Right ventricle myocardium inferior (tissue), 1 donor: ENCODE measurements around the gene FBXL19. TPM values are rescaled to one million over a fixed set of nuclear protein-coding genes. Genes with fewer than 3 reads are reported as not detected.

ENCODE experiments used
- ATAC-seq: fragments of 200-7000 bp; cut with Tn5 transposase; one replicate; pipeline ENCODE4 v1.9.1; 2020; ENCODE audit warnings: mild to moderate bottlenecking, moderate library complexity
- DNase-seq: peaks from one replicate; pipeline ENCODE4 v3.0.0; 2021; ENCODE audit errors: missing footprints
- intact Hi-C: fragments of 100-400 bp; cut with DNase I; formaldehyde crosslinking; loops from one replicate; pipeline ENCODE4 v1.11.0; 2022
- total RNA-seq: library from RNA; stranded (reverse); fragmentation: NEBNext Ultra II Directional; extraction: Animal tissue kit (Norgen Biotek cat#: 25700); gene quantifications from one replicate; pipeline ENCODE4 v1.2.1, GENCODE V29; 2021
- donor health status: DM: no; HTN: yes; CAD: no; lungs with severe emphysema.

FBXL19 gene
- total RNA-seq, 1 donor from 2014 or later = 6.3 TPM

DNA sequence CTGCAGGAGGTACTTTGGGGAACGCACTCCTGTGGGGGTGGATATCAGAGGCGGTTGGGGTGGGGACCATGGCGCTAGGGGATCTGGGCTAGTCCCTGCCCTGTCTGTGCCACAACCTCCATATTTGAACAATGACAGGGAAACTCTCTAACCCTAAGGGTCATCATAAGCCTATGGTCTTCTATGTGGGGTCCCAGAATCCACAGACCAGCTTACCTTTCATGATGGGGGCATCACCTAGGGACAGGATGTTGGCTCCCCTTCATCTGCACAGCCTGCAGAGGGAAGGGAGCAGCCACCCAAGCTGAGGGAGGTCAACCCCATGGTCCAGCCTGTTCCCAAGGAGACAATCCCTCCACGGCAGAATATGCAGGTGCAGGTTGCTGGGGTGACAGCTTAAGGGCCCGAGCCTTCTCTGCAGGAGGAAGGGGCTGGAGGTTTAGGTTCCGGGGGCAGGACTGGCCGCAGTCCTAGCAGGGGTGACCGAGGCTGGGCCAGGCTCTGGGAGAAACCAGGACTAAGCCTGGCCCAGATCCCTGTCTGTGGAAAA lies 27.2 kb downstream of the FBXL19 start:
- intact Hi-C loops = loop anchor here (10.0 kb wide), 1 partner anchor 924 kb away; the partner anchor contains the start of gene ZNF267
- ATAC-seq (no peak), DNase-seq (no peak)

DNA sequence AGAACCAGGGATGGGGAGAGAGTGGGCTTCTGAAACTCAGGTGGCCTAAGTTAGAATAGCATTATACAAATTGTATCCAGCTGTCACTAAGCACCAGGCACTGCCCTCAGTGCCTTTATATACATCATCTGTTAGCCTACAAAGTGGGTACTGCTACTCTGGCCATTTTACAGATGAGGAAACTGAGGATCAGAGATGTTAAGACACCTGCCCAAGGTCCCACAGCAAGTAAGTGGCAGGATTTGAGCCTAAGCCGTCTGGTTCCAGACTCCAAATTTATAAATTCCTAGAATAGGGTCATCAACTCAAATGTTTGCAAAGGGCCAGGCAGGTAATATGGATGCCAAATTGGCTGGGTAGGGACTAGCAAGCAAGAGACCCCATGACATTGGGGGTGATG lies 27.8 kb downstream of the FBXL19 start:
- ATAC-seq (no peak), DNase-seq (no peak)
- intact Hi-C loops = loop anchor here (10.0 kb wide), 1 partner anchor 924 kb away; the partner anchor contains the start of gene ZNF267

DNA sequence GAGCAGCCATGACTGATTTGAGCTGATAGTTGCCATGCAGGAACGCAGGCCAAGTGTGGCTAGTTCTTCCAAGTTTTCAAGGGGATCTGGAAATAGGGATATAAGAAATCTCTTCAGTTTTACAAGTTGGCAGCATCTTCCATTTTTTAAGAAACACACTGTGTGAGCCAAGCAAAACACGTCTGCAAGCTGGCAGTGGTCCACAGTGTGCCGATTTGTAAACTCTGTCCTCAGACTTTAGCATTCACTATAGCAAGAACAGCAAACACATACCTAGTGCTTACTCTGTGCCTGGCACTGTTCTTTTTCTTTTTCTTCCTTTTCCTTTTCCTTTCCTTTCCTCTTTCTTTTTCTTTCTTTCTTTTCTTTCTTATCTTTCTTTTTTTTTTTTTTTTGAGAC lies 28.4 kb downstream of the FBXL19 start:
- ATAC-seq = no peak
- intact Hi-C loops = loop anchor here (10.0 kb wide), 1 partner anchor 923 kb away; the partner anchor contains the start of gene ZNF267
- no peak for DNase-seq

DNA sequence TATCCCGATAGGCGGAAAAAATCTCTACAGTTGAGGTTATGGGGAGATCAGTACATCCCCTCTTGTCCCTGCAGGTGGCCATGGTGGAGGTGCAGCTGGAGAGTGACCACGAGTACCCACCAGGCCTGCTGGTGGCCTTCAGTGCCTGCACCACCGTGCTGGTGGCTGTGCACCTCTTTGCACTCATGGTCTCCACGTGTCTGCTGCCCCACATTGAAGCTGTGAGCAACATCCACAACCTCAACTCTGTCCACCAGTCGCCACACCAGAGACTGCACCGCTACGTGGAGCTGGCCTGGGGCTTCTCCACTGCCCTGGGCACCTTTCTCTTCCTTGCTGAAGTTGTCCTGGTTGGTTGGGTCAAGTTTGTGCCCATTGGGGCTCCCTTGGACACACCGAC lies 29.7 kb downstream of the FBXL19 start:
- ATAC-seq (no peak), DNase-seq (no peak)
- intact Hi-C loops = loop anchor here (10.0 kb wide), 1 partner anchor 922 kb away; the partner anchor contains the start of gene ZNF267

DNA sequence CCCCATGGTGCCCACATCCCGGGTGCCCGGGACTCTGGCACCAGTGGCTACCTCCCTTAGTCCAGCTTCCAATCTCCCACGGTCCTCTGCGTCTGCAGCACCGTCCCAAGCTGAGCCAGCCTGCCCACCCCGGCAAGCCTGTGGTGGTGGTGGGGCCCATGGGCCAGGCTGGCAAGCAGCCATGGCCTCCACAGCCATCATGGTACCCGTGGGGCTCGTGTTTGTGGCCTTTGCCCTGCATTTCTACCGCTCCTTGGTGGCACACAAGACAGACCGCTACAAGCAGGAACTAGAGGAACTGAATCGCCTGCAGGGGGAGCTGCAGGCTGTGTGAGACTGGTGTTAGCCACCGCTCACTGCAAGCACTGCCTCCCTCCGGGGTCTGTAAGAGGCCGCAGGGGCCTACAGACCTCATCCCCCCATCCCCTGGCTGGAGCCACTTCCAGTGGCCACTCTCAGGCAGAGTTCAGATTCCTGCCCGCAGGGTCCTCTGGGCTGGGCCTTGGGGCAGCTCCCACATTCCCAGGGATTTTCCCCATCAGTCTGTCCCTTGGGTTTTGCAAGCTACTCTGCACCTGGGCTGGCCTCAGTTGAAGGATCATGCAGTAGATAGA lies 30.2 kb downstream of the FBXL19 start:
- ATAC-seq (no peak), DNase-seq (no peak)
- intact Hi-C loops = loop anchor here (10.0 kb wide), 1 partner anchor 921 kb away; the partner anchor contains the start of gene ZNF267

DNA sequence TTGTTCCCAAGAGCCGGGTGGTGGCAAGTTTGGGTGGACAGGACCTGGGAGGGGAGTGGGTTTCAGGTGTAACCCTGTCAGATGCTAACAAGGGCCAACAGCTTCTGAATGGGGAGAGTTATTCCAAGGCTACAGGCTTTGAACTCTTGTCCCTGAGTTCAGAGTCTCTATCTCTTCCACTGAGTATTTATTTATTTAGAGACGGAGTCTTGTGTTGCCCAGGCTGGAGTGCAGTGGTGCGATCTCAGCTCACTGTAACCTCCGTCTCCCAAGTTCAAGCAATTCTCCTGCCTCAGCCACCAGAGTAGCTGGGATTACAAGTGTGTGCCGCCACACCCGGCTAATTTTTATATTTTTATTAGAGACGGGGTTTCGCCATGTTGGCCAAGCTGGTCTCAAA lies 31.6 kb downstream of the FBXL19 start:
- no peak for DNase-seq

DNA sequence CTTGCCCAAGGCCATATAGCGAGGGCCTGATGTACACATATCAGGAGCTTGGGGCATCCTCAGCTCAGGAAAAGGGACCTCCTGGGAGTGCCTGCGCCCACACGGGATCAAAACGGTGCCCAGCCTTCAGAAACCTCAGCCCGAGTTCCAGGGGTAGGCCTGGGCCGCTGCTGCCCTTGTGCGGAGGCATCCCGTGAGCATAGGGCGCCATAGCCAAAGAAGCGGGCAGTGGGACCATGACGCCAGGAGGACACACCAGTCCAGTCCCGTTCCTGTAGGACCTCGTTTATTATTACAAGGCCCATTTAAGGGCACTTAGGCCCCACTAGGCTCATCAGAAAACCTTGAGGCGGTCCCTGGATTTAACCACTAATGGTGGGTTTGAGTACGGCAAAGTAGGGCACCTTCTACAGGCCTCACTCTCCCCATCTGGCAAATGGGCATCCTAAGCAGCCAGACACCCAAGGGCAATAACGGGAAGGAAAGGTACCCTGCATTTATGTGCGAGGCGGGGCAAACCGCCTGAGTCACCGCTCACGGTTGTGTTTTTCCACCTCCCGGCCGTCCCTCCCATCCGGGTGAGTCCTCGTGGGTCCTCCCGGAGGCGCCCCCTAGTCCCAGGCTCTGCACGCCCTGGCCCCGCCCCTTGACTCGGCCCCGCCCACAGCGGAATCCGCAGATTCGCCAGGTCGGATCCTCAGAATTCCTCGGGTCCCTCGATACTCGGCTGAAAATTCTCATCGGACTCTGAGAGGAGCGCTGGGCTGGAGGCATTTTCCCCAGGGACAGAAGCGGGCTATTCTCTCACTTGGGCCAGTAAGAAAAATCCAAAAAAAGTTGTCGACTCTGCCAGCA lies 33.5 kb downstream of the FBXL19 start:
- peak; percentile 81 for ATAC-seq
- intact Hi-C loops = loop anchor here (5.0 to 10.0 kb wide), 2 partner anchors 75 to 918 kb away; partner anchors contain the start of genes STX4 and ZNF267

More for the DNA sequence above, 31.6 kb downstream of the FBXL19 start:
- intact Hi-C loops = loop anchor here (5.0 to 10.0 kb wide), 2 partner anchors 77 to 920 kb away; partner anchors contain the start of genes STX4 and ZNF267
- no peak for ATAC-seq

DNA sequence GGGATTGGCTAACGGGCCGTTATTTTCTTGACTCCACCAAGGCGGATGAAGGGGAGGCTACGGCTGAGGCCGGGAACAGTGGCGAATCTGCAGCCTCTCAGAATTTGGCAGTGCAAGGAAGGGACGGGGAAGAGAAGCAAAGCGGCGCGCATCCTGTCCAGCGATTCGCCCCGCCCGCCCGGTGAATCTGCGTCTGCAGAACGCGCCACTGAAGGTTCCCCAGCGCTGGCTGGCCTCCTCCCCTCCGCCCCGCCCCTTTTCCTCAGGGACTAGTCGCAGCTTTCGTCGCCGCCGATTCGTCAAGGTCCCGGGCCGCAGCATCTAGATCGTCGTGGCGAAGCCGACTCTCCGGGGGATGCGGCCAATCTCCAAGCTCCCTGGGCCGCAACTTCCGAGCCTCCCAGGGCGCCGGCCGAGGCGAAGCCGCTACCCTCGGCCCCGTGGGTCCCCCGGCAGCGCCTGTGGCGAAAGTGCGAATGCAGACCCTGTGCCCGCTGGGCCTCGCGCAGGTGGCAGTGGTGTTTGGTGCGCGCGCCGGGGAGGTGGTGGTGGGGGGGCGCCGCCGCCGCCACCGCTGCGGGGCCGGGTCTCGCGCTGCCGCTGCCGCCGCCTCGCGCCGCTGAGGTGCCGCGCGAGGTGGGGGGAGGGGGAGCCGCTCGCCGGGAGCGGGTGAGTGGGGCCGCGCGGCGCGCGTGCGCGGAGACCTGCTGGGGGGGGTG lies 34.2 kb downstream of the FBXL19 start, which contains the start of gene SETD1A:
TSS of gene SETD1A (plus strand) at position 299 of the 719 bp plus-strand sequence. CDS start 978 bp downstream, outside the sequence.
- intact Hi-C loops = loop anchor here (5.0 to 10.0 kb wide), 2 partner anchors 75 to 917 kb away; partner anchors contain the start of genes STX4 and ZNF267
- peak; percentile 95 for ATAC-seq
- DNase-seq = peak; percentile 99

More for the DNA sequence above, 33.5 kb downstream of the FBXL19 start:
- DNase-seq = peak; percentile 92

DNA sequence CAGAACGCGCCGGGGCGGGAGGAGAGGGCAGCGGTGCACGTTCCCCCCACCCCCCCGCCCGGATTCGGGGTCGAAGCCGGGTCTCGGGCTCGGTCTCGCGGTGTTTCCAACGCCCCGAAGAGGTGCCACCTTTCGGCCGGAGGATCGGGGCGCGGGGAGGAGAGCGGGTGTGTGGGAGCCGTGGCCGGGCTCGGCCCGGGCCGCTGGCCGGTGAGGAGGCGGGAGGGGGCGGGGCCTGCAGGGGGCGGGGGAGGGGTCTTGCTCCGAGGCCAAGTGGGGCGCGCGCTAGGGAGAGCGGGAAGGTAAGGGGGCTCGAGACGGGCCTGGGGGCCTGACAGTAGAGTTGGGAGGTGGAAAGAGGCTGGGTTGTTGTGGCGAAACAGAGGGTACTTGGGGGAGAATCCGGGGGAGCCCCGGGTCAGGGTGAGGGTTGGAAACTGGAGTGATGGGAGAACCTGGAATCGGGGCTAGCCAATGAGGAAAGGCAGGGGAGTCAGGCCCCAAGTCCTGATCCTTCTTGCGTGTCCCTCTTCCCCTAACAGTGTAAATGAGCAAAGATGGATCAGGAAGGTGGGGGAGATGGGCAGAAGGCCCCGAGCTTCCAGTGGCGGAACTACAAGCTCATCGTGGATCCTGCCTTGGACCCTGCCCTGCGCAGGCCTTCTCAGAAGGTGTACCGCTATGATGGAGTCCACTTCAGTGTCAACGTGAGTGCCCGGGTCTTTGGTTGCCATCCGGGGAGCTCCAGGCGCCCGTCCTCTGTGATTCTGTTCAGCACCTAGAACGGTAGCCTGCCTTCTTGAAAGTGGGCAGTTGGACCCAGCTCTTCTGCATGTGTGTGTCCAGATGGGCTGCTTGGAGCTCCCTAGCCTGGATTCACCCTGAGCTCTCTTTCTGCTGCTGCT lies 35.1 kb downstream of the FBXL19 start:
- DNase-seq = peak; percentile 83
- no peak for ATAC-seq
- intact Hi-C loops = loop anchor here (5.0 to 10.0 kb wide), 2 partner anchors 74 to 916 kb away; partner anchors contain the start of genes STX4 and ZNF267

DNA sequence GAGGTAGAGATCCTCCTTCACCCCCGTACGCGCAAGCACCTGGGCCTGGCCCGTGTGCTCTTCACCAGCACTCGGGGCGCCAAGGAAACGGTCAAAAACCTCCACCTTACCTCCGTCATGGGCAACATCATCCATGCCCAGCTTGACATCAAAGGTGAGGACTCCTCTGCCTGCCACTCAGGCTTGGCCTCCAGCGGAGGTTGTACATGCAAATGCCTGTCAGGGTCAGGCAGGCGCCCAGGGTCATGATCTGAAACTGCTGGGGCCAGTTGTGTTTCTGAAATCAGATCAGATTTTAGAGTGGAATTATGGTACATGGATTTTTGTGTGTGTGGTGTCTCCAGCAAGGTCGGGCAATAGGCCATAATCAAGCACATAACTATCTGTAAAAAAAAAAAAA lies 38.0 kb downstream of the FBXL19 start:
- intact Hi-C loops = no loop called here
- ATAC-seq (no peak), DNase-seq (no peak)

DNA sequence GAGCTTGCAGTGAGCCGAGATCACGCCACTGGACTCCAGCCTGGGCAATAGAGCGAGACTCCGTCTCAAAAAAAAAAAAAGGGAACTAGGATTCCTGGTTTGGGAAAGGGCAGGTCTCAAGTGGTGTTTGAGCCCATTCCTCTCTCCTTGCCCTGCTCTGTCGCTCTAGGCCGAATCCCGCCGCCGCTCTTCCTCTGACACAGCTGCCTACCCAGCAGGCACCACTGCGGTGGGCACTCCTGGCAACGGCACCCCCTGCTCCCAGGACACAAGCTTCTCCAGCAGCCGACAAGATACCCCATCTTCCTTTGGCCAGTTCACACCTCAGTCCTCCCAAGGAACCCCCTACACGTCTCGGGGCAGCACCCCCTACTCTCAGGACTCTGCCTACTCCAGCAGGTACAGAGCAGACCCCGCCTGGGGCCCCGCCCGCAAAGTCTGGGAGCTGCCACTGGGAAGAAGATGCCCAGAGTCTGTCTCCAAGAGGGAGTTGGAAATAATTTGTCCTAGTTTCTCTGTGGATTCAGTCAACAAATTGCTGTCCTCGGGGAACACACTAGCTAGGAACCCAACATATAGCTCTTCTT lies 40.6 kb downstream of the FBXL19 start:
- ATAC-seq (no peak), DNase-seq (no peak)
- intact Hi-C loops = no loop called here

DNA sequence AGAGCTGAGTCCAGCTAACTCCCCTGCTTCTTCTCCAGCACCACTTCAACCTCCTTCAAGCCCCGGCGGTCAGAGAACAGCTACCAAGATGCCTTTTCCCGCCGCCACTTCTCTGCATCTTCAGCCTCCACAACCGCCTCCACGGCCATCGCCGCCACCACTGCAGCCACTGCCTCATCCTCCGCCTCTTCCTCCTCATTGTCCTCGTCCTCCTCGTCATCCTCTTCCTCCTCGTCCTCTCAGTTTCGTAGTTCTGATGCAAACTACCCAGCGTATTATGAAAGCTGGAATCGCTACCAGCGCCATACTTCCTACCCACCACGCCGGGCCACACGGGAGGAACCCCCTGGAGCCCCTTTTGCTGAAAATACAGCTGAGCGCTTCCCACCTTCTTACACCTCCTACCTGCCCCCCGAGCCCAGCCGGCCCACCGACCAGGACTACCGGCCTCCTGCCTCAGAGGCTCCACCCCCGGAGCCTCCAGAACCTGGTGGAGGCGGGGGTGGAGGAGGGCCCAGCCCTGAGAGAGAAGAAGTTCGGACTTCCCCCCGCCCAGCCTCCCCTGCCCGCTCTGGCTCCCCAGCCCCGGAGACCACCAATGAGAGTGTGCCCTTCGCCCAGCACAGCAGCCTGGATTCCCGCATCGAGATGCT lies 41.3 kb downstream of the FBXL19 start:
- DNase-seq (no peak), ATAC-seq (no peak)
- intact Hi-C loops = no loop called here

DNA sequence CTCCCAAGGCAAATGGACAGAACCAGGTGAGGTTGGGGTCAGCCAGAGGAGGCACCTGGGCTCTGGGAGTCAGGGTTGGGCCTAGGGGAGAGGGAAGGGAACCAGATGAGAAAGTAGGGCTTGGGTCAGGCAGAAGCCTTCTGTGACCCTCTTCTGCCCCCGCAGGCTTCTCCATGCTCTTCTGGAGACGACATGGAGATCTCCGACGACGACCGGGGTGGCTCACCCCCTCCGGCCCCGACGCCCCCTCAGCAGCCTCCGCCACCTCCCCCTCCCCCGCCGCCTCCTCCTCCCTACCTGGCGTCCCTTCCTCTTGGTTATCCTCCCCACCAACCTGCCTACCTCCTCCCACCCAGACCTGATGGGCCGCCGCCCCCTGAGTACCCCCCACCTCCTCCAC lies 42.1 kb downstream of the FBXL19 start:
- ATAC-seq (no peak), DNase-seq (no peak)
- intact Hi-C loops = no loop called here

DNA sequence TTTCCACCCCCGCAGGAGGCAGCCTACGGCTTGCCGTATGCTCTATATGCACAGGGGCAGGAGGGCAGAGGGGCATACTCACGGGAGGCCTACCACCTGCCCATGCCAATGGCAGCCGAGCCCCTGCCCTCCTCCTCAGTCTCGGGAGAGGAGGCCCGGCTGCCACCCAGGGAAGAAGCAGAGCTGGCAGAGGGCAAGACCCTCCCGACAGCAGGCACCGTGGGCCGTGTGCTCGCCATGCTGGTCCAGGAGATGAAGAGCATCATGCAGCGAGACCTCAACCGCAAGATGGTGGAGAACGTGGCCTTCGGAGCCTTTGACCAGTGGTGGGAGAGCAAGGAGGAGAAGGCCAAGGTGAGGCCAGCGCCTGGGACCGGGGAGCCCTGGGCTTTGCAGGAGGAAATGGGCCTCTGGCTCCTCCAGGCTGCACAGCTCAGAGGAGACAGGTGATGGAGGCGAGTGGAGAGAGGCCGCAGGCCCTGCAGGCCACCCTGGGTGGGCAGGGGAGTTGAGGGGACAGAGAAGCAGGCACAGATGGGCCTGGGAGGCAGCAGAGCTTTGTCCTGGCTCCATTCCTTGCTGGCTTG lies 42.8 kb downstream of the FBXL19 start:
- intact Hi-C loops = no loop called here
- ATAC-seq = no peak
- no peak for DNase-seq

DNA sequence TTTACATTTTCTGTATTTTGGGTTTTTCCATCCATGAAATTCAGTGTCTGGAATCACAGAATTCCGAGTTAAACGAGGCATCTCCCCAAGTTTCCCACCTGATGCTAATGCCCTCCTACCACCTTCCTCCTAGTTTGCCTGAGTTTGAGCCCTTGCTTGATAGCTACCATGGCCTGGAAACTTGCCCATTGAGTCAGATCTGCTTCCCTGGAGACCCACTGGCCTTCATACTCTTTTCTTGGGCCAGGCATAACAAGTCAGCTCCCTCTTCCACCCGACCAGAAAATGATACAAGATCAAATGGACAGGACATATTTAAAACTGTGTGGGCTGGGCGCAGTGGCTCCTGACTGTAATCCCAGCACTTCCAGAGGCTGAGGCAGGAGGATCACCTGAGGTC lies 44.4 kb downstream of the FBXL19 start:
- ATAC-seq (no peak), DNase-seq (no peak)
- intact Hi-C loops = no loop called here

DNA sequence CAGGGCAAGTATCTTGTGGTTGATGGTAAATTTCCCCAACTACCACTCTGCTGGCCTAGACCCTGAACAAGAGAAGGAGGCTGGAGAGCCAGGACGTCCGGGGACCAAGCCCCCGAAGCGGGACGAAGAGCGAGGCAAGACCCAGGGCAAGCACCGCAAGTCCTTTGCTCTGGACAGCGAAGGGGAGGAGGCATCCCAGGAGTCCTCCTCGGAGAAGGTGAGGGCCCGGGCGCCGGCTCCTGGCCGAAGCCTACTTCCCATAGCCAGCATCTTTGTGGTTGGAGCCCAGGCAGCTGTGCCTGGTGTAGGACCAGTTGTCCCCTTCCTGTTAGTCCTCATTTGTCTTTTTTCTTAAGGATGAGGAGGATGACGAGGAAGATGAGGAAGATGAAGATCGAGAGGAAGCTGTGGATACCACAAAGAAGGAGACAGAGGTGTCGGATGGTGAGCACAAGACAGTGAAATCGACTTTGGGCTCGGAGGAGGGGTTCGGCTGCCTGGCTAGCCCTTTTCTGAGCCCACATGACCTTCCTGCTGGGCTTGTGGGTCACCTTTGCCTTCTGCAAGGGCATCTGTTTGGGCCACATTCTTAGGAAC lies 46.0 kb downstream of the FBXL19 start:
- intact Hi-C loops = no loop called here
- no peak for ATAC-seq
- no peak for DNase-seq
